Keratinocyte (primary cell): ENCODE data around the gene MYNN.

ENCODE experiments used
- CTCF ChIP-seq, 3 experiments: IDR thresholded peaks in 1 of 3; conservative IDR thresholded peaks in 1 of 3; optimal IDR thresholded peaks in 1 of 3; 2 replicates in 2 of 3; 3 replicates in 1 of 3; pipeline versions ENCODE3 to v1.5.1; 2011; ENCODE audit warnings: low read length in 3 of 3, mild to moderate bottlenecking in 3 of 3, moderate library complexity in 2 of 3, control low read depth in 1 of 3, inconsistent platforms in 1 of 3; ENCODE audit not compliant: insufficient read depth in 2 of 3; ENCODE audit errors: extremely low read depth in 1 of 3
- EZH2 ChIP-seq: IDR thresholded peaks from one replicate; pipeline ENCODE4 v1.6.1; 2012; ENCODE audit warnings: inconsistent platforms, mild to moderate bottlenecking, low read length, moderate library complexity

GRCh38 chr3:169769287-169770181, 3.7 kb upstream of the MYNN start, which contains the start of gene ACTRT3:
- TF ChIP-seq CTCF (optimal IDR thresholded peaks at IDR 0.05 in 1 of 3, IDR thresholded peaks at IDR 0.05 in 1 of 3, conservative IDR thresholded peaks at IDR 0.05 in 1 of 3; ENCODE audit: extremely low read depth in 1 of 3, insufficient read depth in 2 of 3, low read length in 3 of 3) = peak in 2 of 3 experiments; percentile 24 to 26
- TF ChIP-seq EZH2 = no peak
